Measurements from ENCODE around the gene AHDC1. TPM values are rescaled to one million over a fixed set of nuclear protein-coding genes. Genes with fewer than 3 reads are reported as not detected.

AHDC1 gene
- total RNA-seq, 1 experiment from 2014 or later: 49.0 TPM

GRCh38 chr1:27612718-27613117 is 8.8 kb upstream of the AHDC1 start:
- Mint-ChIP-seq H3K4me3 (no peak overlapping the region), H3K9me3 (no peaks in the 10 kb centered on the region), H3K4me1 (peaks cover 17% of the 10 kb centered on the region), H3K27ac (no peak overlapping the region), H3K27me3 (ENCODE audit: low read depth) (peaks cover 15% of the 10 kb centered on the region), H3K36me3 (no peaks in the 10 kb centered on the region)
- CTCF ChIA-PET: interaction anchor here (0.8 to 16.7 kb wide), 3 partner anchors 44 to 55 kb away, joined by 5 to 367 read pairs (median 34); no protein-coding TSS in a partner anchor
- POLR2A ChIA-PET: no interaction called here
- ATAC-seq (no peak), DNase-seq (ENCODE audit: low spot score) (no peak)
- TF ChIP-seq CBFB (CRISPR knock-in tag; IDR thresholded peaks at IDR 0.05; ENCODE audit: low read depth): no peak
- no peak for TF ChIP-seq PREB (CRISPR knock-in tag; IDR thresholded peaks at IDR 0.05; ENCODE audit: borderline replicate concordance)
- no peak for TF ChIP-seq ETV6 (CRISPR knock-in tag; IDR thresholded peaks at IDR 0.05)
- no peak for TF ChIP-seq NR2C2 (CRISPR knock-in tag; IDR thresholded peaks at IDR 0.05)
- no peak for TF ChIP-seq ZNF138 (CRISPR knock-in tag; conservative IDR thresholded peaks at IDR 0.05)
- TF ChIP-seq MLX (CRISPR knock-in tag; IDR thresholded peaks at IDR 0.05): no peak
- TF ChIP-seq ATF3 (CRISPR knock-in tag; conservative IDR thresholded peaks at IDR 0.05): no peak
- TF ChIP-seq MAX (CRISPR knock-in tag; IDR thresholded peaks at IDR 0.05): no peak
- TF ChIP-seq FOXK1 (CRISPR knock-in tag; IDR thresholded peaks at IDR 0.05): no peak
- TF ChIP-seq E2F5 (CRISPR knock-in tag; IDR thresholded peaks at IDR 0.05): no peak

- DNase-seq (ENCODE audit: low spot score) (no peak), ATAC-seq (no peak)
- Mint-ChIP-seq H3K4me3 (no peak overlapping the region), H3K9me3 (no peaks in the 10 kb centered on the region), H3K4me1 (peaks cover 21% of the 10 kb centered on the region), H3K36me3 (no peaks in the 10 kb centered on the region), H3K27me3 (ENCODE audit: low read depth) (peaks cover 14% of the 10 kb centered on the region), H3K27ac (no peak overlapping the region)
- ChIA-PET POLR2A (no interaction called here), CTCF (interaction anchor here (0.7 to 16.7 kb wide), 3 partner anchors 45 to 162 kb away, joined by 3 to 367 read pairs (median 5); partner anchors contain the start of gene STX12)
- no peak for TF ChIP-seq ZBTB21 (CRISPR knock-in tag; IDR thresholded peaks at IDR 0.05; ENCODE audit: borderline replicate concordance)
- TF ChIP-seq JUN (CRISPR knock-in tag; IDR thresholded peaks at IDR 0.05): no peak
- TF ChIP-seq PREB (CRISPR knock-in tag; IDR thresholded peaks at IDR 0.05; ENCODE audit: borderline replicate concordance): no peak
- no peak for TF ChIP-seq ZNF512 (CRISPR knock-in tag; IDR thresholded peaks at IDR 0.05; ENCODE audit: borderline replicate concordance)
- no peak for TF ChIP-seq GABPB1 (CRISPR knock-in tag; IDR thresholded peaks at IDR 0.05)
- TF ChIP-seq MYBL2 (CRISPR knock-in tag; IDR thresholded peaks at IDR 0.05): no peak
- no peak for TF ChIP-seq FOXP4 (CRISPR knock-in tag; IDR thresholded peaks at IDR 0.05)
- TF ChIP-seq ZNF532 (CRISPR knock-in tag; IDR thresholded peaks at IDR 0.05; ENCODE audit: borderline replicate concordance): no peak
- no peak for TF ChIP-seq RORB (CRISPR knock-in tag; IDR thresholded peaks at IDR 0.05)
- TF ChIP-seq EMX1 (CRISPR knock-in tag; IDR thresholded peaks at IDR 0.05): no peak
Measured at GRCh38 chr1:27611450-27611849, 7.5 kb upstream of the AHDC1 start.

Data from WTC11 (cell line).